Measurements from ENCODE around the gene ARFIP1.
"Not testable (repeated sequence)": the region's sequence is repeated elsewhere in the genome, so short reads cannot be mapped to it uniquely, and the experiment has no call there.

Gene ARFIP1

GRCh38 chr4:152892974-152893373 lies 113.2 kb downstream of the ARFIP1 start:
- 72 to 100% methylated on average over 2 of the region's 2 CpGs for WGBS, 2 experiments (ENCODE audit: insufficient coverage in 2 of 2)
- Histone ChIP-seq H3K9me3 (ENCODE audit: control insufficient read depth, low read length) (no peaks in the 10 kb centered on the region), H3K27ac (ENCODE audit: low read depth, low read length, severe bottlenecking) (no peak overlapping the region), H3K36me3 (ENCODE audit: control insufficient read depth, insufficient read depth, low read length) (peaks cover 40% of the 10 kb centered on the region), H3K4me1 (ENCODE audit: control insufficient read depth, insufficient read depth, low read length, poor library complexity, severe bottlenecking) (no peaks in the 10 kb centered on the region), H3K4me3 (ENCODE audit: extremely low read depth, insufficient read depth, low read length, poor library complexity, severe bottlenecking) (no peak overlapping the region)

- Histone ChIP-seq H3K9me3 (ENCODE audit: control insufficient read depth, low read length) (no peaks in the 10 kb centered on the region), H3K4me3 (ENCODE audit: extremely low read depth, insufficient read depth, low read length, poor library complexity, severe bottlenecking) (no peak overlapping the region), H3K36me3 (ENCODE audit: control insufficient read depth, insufficient read depth, low read length) (peaks cover 28% of the 10 kb centered on the region), H3K4me1 (ENCODE audit: control insufficient read depth, insufficient read depth, low read length, poor library complexity, severe bottlenecking) (no peaks in the 10 kb centered on the region), H3K27ac (ENCODE audit: low read depth, low read length, severe bottlenecking) (no peak overlapping the region)
- WGBS, 2 experiments (ENCODE audit: insufficient coverage in 2 of 2), result 100% methylated on average over 1 of the region's 1 CpG
Observed at GRCh38 chr4:152894673-152895072, 114.9 kb downstream of the ARFIP1 start.

GRCh38 chr4:152896811-152897210 lies 117.1 kb downstream of the ARFIP1 start:
- no peaks in the 10 kb centered on the region for H3K9me3 ChIP-seq (ENCODE audit: control insufficient read depth, low read length)
- H3K4me1 ChIP-seq (ENCODE audit: control insufficient read depth, insufficient read depth, low read length, poor library complexity, severe bottlenecking), result no peaks in the 10 kb centered on the region
- H3K36me3 ChIP-seq (ENCODE audit: control insufficient read depth, insufficient read depth, low read length), result peaks cover 14% of the 10 kb centered on the region
- no peak overlapping the region for H3K4me3 ChIP-seq (ENCODE audit: extremely low read depth, insufficient read depth, low read length, poor library complexity, severe bottlenecking)
- no peak overlapping the region for H3K27ac ChIP-seq (ENCODE audit: low read depth, low read length, severe bottlenecking)
- no CpG with 5 or more reads among the region's 1 CpG for WGBS, 2 experiments (ENCODE audit: insufficient coverage in 2 of 2)

GRCh38 chr4:152898133-152898532 lies 118.4 kb downstream of the ARFIP1 start:
- H3K27ac ChIP-seq (ENCODE audit: low read depth, low read length, severe bottlenecking); H3K9me3 ChIP-seq (ENCODE audit: control insufficient read depth, low read length); H3K4me1 ChIP-seq (ENCODE audit: control insufficient read depth, insufficient read depth, low read length, poor library complexity, severe bottlenecking); H3K36me3 ChIP-seq (ENCODE audit: control insufficient read depth, insufficient read depth, low read length); H3K4me3 ChIP-seq (ENCODE audit: extremely low read depth, insufficient read depth, low read length, poor library complexity, severe bottlenecking): not testable (repeated sequence)
- WGBS, 2 experiments (ENCODE audit: insufficient coverage in 2 of 2), result 87 to 93% methylated on average over 5 to 6 of the region's 6 CpGs

DNA sequence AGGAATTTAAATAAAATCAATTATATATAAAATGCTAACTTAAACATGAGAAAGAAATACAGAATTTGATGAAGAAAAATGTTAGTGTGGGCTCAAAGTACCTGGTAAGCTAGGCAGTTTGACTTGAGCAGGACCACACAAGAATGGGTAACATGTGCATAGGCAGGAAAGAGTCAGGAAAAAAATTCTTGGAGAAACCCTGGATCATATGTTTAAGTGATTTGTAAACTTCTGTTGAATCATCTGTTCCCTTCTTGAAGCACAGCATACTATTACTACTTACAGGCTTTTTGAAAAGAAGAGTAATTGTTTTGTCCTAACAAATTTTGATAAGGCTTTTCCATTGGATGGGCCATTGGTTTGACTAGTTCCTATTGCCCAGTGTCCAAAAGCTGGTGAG lies 118.9 kb downstream of the ARFIP1 start:
- H3K27ac ChIP-seq (ENCODE audit: low read depth, low read length, severe bottlenecking), result no peak overlapping the region
- H3K36me3 ChIP-seq (ENCODE audit: control insufficient read depth, insufficient read depth, low read length), result peaks cover 5% of the 10 kb centered on the region
- no peaks in the 10 kb centered on the region for H3K9me3 ChIP-seq (ENCODE audit: control insufficient read depth, low read length)
- no peaks in the 10 kb centered on the region for H3K4me1 ChIP-seq (ENCODE audit: control insufficient read depth, insufficient read depth, low read length, poor library complexity, severe bottlenecking)
- H3K4me3 ChIP-seq (ENCODE audit: extremely low read depth, insufficient read depth, low read length, poor library complexity, severe bottlenecking), result no peak overlapping the region

- no peak overlapping the region for H3K27ac ChIP-seq (ENCODE audit: low read depth, low read length, severe bottlenecking)
- H3K36me3 ChIP-seq (ENCODE audit: control insufficient read depth, insufficient read depth, low read length), result no peaks in the 10 kb centered on the region
- no peaks in the 10 kb centered on the region for H3K4me1 ChIP-seq (ENCODE audit: control insufficient read depth, insufficient read depth, low read length, poor library complexity, severe bottlenecking)
Observed at GRCh38 chr4:152900395-152900794, 120.6 kb downstream of the ARFIP1 start.

GRCh38 chr4:152901205-152901604 lies 121.5 kb downstream of the ARFIP1 start:
- Histone ChIP-seq H3K4me1 (ENCODE audit: control insufficient read depth, insufficient read depth, low read length, poor library complexity, severe bottlenecking) (no peaks in the 10 kb centered on the region), H3K27ac (ENCODE audit: low read depth, low read length, severe bottlenecking) (no peak overlapping the region), H3K4me3 (ENCODE audit: extremely low read depth, insufficient read depth, low read length, poor library complexity, severe bottlenecking) (no peak overlapping the region), H3K9me3 (ENCODE audit: control insufficient read depth, low read length) (no peaks in the 10 kb centered on the region), H3K36me3 (ENCODE audit: control insufficient read depth, insufficient read depth, low read length) (no peaks in the 10 kb centered on the region)
- 76 to 94% methylated on average over 2 of the region's 3 CpGs for WGBS, 2 experiments (ENCODE audit: insufficient coverage in 2 of 2)

More at GRCh38 chr4:152900395-152900794, 120.6 kb downstream of the ARFIP1 start:
- H3K9me3 ChIP-seq (ENCODE audit: control insufficient read depth, low read length), result no peaks in the 10 kb centered on the region
- H3K4me3 ChIP-seq (ENCODE audit: extremely low read depth, insufficient read depth, low read length, poor library complexity, severe bottlenecking), result no peak overlapping the region

- no peaks in the 10 kb centered on the region for H3K9me3 ChIP-seq (ENCODE audit: control insufficient read depth, low read length)
- no peak overlapping the region for H3K4me3 ChIP-seq (ENCODE audit: extremely low read depth, insufficient read depth, low read length, poor library complexity, severe bottlenecking)
- no peak overlapping the region for H3K27ac ChIP-seq (ENCODE audit: low read depth, low read length, severe bottlenecking)
- peaks cover 4% of the 10 kb centered on the region for H3K36me3 ChIP-seq (ENCODE audit: control insufficient read depth, insufficient read depth, low read length)
- H3K4me1 ChIP-seq (ENCODE audit: control insufficient read depth, insufficient read depth, low read length, poor library complexity, severe bottlenecking), result no peaks in the 10 kb centered on the region
Observed at GRCh38 chr4:152903658-152904057, 123.9 kb downstream of the ARFIP1 start.

DNA sequence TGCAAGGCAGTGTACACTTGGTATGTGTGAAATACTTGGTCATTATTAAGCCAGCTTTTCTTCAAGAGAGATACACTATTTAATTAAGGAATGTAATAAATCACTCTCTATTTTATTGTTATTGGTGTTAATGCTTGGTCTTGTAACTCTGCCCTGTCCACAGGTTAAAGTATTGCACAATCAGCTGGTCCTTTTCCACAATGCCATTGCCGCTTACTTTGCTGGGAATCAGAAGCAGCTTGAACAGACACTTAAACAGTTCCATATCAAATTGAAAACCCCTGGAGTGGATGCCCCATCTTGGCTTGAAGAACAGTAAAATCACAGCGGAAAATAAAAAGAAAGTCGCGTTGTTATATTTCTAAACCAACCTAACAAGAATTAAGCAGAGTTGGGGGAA lies 130.1 kb downstream of the ARFIP1 start:
- 93 to 100% methylated on average over 1 to 3 of the region's 4 CpGs for whole genome bisulfite sequencing, 2 experiments (ENCODE audit: insufficient coverage in 2 of 2)
- peaks cover 11% of the 10 kb centered on the region for H3K36me3 ChIP-seq (ENCODE audit: control insufficient read depth, insufficient read depth, low read length)
- H3K27ac ChIP-seq (ENCODE audit: low read depth, low read length, severe bottlenecking), result no peak overlapping the region
- no peak overlapping the region for H3K4me3 ChIP-seq (ENCODE audit: extremely low read depth, insufficient read depth, low read length, poor library complexity, severe bottlenecking)
- H3K9me3 ChIP-seq (ENCODE audit: control insufficient read depth, low read length), result no peaks in the 10 kb centered on the region
- H3K4me1 ChIP-seq (ENCODE audit: control insufficient read depth, insufficient read depth, low read length, poor library complexity, severe bottlenecking), result no peaks in the 10 kb centered on the region

- WGBS, 2 experiments (ENCODE audit: insufficient coverage in 2 of 2), result no CpG with 5 or more reads among the region's 3 CpGs
- Histone ChIP-seq H3K27ac (ENCODE audit: low read depth, low read length, severe bottlenecking) (no peak overlapping the region), H3K4me1 (ENCODE audit: control insufficient read depth, insufficient read depth, low read length, poor library complexity, severe bottlenecking) (no peaks in the 10 kb centered on the region), H3K36me3 (ENCODE audit: control insufficient read depth, insufficient read depth, low read length) (peaks cover 11% of the 10 kb centered on the region), H3K4me3 (ENCODE audit: extremely low read depth, insufficient read depth, low read length, poor library complexity, severe bottlenecking) (no peak overlapping the region), H3K9me3 (ENCODE audit: control insufficient read depth, low read length) (no peaks in the 10 kb centered on the region)
Observed at GRCh38 chr4:152910521-152910920, 130.8 kb downstream of the ARFIP1 start.

GRCh38 chr4:152917543-152918395 lies 138.0 kb downstream of the ARFIP1 start:
- Histone ChIP-seq H3K36me3 (ENCODE audit: control insufficient read depth, insufficient read depth, low read length) (peaks cover 12% of the 10 kb centered on the region), H3K9me3 (ENCODE audit: control insufficient read depth, low read length) (peaks cover 25% of the 10 kb centered on the region), H3K27ac (ENCODE audit: low read depth, low read length, severe bottlenecking) (no peak overlapping the region), H3K4me1 (ENCODE audit: control insufficient read depth, insufficient read depth, low read length, poor library complexity, severe bottlenecking) (no peaks in the 10 kb centered on the region), H3K4me3 (ENCODE audit: extremely low read depth, insufficient read depth, low read length, poor library complexity, severe bottlenecking) (no peak overlapping the region)
- 71 to 93% methylated on average over 1 to 3 of the region's 3 CpGs for WGBS, 2 experiments (ENCODE audit: insufficient coverage in 2 of 2)
